NB4 (cell line): ENCODE results near the gene ATXN8OS.
"Not testable (repeated sequence)": the region's sequence is repeated elsewhere in the genome, so short reads cannot be mapped to it uniquely, and the experiment has no call there.

Experiments used
- DNase-seq: peaks from one replicate; pipeline ENCODE4 v3.0.0; 2010; ENCODE audit warnings: low read depth
- H3K4me3 ChIP-seq: one replicate; pipeline ENCODE4 v1.5.1; 2011; ENCODE audit warnings: mild to moderate bottlenecking, low read depth, low read length, moderate library complexity
- CTCF ChIP-seq: IDR thresholded peaks from one replicate; pipeline ENCODE4 v1.5.1; 2012; ENCODE audit warnings: low read depth, low read length
- MAX ChIP-seq: IDR thresholded peaks from 2 replicates; pipeline ENCODE4 v1.6.1; 2011; ENCODE audit warnings: low read depth, low read length
- MYC ChIP-seq: IDR thresholded peaks from 2 replicates; pipeline ENCODE4 v1.6.1; 2011; ENCODE audit warnings: low read depth, low read length
- POLR2A ChIP-seq: IDR thresholded peaks from 2 replicates; pipeline ENCODE4 v1.6.1; 2011; ENCODE audit warnings: mild to moderate bottlenecking; ENCODE audit not compliant: insufficient read length; ENCODE audit errors: extremely low read depth

The ATXN8OS gene

GRCh38 chr13:70128098-70128497, 20.5 kb downstream of the ATXN8OS start:
- no peak for DNase-seq
- no peak overlapping the region for H3K4me3 ChIP-seq
- TF ChIP-seq CTCF (no peak), POLR2A (no peak), MAX (no peak), MYC (no peak)

- not testable (repeated sequence) for H3K4me3 ChIP-seq, DNase-seq
These were observed 35.0 kb downstream of the ATXN8OS start for GRCh38 chr13:70142658-70143057.

GRCh38 chr13:70162141-70162540, 54.5 kb downstream of the ATXN8OS start:
- TF ChIP-seq CTCF (no peak), POLR2A (no peak), MYC (no peak), MAX (no peak)
- DNase-seq, result no peak
- no peak overlapping the region for H3K4me3 ChIP-seq

GRCh38 chr13:70170689-70171088, 63.1 kb downstream of the ATXN8OS start:
- DNase-seq, result no peak
- H3K4me3 ChIP-seq, result no peak overlapping the region
- no peak for TF ChIP-seq POLR2A
- no peak for TF ChIP-seq MAX
- TF ChIP-seq MYC, result no peak
- no peak for TF ChIP-seq CTCF

GRCh38 chr13:70171151-70171550, 63.5 kb downstream of the ATXN8OS start:
- no peak overlapping the region for H3K4me3 ChIP-seq
- TF ChIP-seq CTCF, result no peak
- no peak for TF ChIP-seq MYC
- TF ChIP-seq POLR2A, result no peak
- no peak for TF ChIP-seq MAX
- no peak for DNase-seq

GRCh38 chr13:70172946-70173597, 65.4 kb downstream of the ATXN8OS start:
- TF ChIP-seq POLR2A (no peak), CTCF (no peak), MAX (no peak), MYC (no peak)
- DNase-seq, result no peak
- H3K4me3 ChIP-seq, result no peak overlapping the region
